Neural cell (in vitro differentiated cells): ENCODE results near the gene HOXC6. TPM values are rescaled to one million over a fixed set of nuclear protein-coding genes. Genes with fewer than 3 reads are reported as not detected.

Experiments used
- H2AFZ ChIP-seq: fragments of 200-600, 300-800 bp; sonication (generic), shearing (Covaris generic); 2 replicates; pipeline ENCODE4 v1.6.0; 2014; ENCODE audit warnings: low read depth, mild to moderate bottlenecking, antibody characterized with exemption, low read length, moderate library complexity
- H3F3A ChIP-seq: fragments of 200-600 bp; shearing (Covaris generic); 2 replicates; pipeline ENCODE4 v1.6.1; 2016; ENCODE audit warnings: mild to moderate bottlenecking, moderate library complexity, mixed read lengths, antibody characterized with exemption, low read length; ENCODE audit not compliant: insufficient read depth, poor library complexity, severe bottlenecking
- H3K27ac ChIP-seq: fragments of 200-600, 300-800 bp; sonication (generic), shearing (Covaris generic); 2 replicates; pipeline ENCODE4 v1.5.1; 2014; ENCODE audit warnings: mild to moderate bottlenecking, low read length, moderate library complexity
- H3K27me3 ChIP-seq: fragments of 300-800, 200-600 bp; sonication (generic), shearing (Covaris generic); 2 replicates; pipeline ENCODE4 v1.6.0; 2014; ENCODE audit warnings: mild to moderate bottlenecking, low read depth, low read length, moderate library complexity; ENCODE audit not compliant: insufficient read depth
- H3K36me3 ChIP-seq: fragments of 300-800, 200-600 bp; sonication (generic), shearing (Covaris generic); 2 replicates; pipeline ENCODE4 v1.5.1; 2014; ENCODE audit warnings: mild to moderate bottlenecking, antibody characterized with exemption, low read length, moderate library complexity; ENCODE audit not compliant: insufficient read depth
- H3K4me2 ChIP-seq: fragments of 300-800, 200-600 bp; sonication (generic), shearing (Covaris generic); 2 replicates; pipeline ENCODE4 v1.6.0; 2014; ENCODE audit warnings: mild to moderate bottlenecking, low read length
- H3K4me3 ChIP-seq: fragments of 300-800, 200-600 bp; sonication (generic), shearing (Covaris generic); 2 replicates; pipeline ENCODE4 v1.5.1; 2014; ENCODE audit warnings: mild to moderate bottlenecking, low read length, moderate library complexity
- H3K79me2 ChIP-seq: fragments of 200-600 bp; shearing (Covaris generic); replicated peaks from 2 replicates; pipeline ENCODE4 v1.6.0; 2014; ENCODE audit warnings: mild to moderate bottlenecking, low read length, moderate library complexity; ENCODE audit not compliant: insufficient read depth
- H3K9ac ChIP-seq: fragments of 300-800, 200-600 bp; sonication (generic), shearing (Covaris generic); 2 replicates; pipeline ENCODE4 v1.6.1; 2016; ENCODE audit warnings: mild to moderate bottlenecking, low read length, mixed read lengths
- H3K9me2 ChIP-seq: fragments of 200-600 bp; shearing (Covaris generic); 2 replicates; pipeline ENCODE4 v1.6.1; 2016; ENCODE audit warnings: mild to moderate bottlenecking, low read length, mixed read lengths; ENCODE audit not compliant: insufficient read depth
- H3K9me3 ChIP-seq: fragments of 200-600, 300-800 bp; sonication (generic), shearing (Covaris generic); 2 replicates; pipeline ENCODE4 v1.6.1; 2016; ENCODE audit warnings: mild to moderate bottlenecking, mixed run types, low read length, moderate library complexity, mixed read lengths
- H4K20me1 ChIP-seq: fragments of 200-600 bp; shearing (Covaris generic); 2 replicates; pipeline ENCODE4 v1.6.1; 2016; ENCODE audit warnings: mild to moderate bottlenecking, mixed run types; ENCODE audit not compliant: insufficient read depth
- CTCF ChIP-seq: fragments of 450-650 bp; IDR thresholded peaks from 2 replicates; pipeline ENCODE4 v1.5.1; 2014; ENCODE audit warnings: antibody characterized with exemption, mild to moderate bottlenecking, moderate library complexity; ENCODE audit not compliant: poor library complexity, severe bottlenecking
- EP300 ChIP-seq: fragments of 450-650 bp; conservative IDR thresholded peaks from 2 replicates; pipeline ENCODE4 v1.6.1; 2014; ENCODE audit warnings: antibody characterized with exemption, mild to moderate bottlenecking, moderate library complexity; ENCODE audit not compliant: poor library complexity, severe bottlenecking
- EZH2 ChIP-seq: fragments of 200-600, 300-800 bp; shearing (Covaris generic), sonication (generic); IDR thresholded peaks from 2 replicates; pipeline ENCODE4 v1.6.1; 2014; ENCODE audit warnings: antibody characterized with exemption, low read length, borderline replicate concordance, mild to moderate bottlenecking; ENCODE audit not compliant: insufficient read depth, poor library complexity, severe bottlenecking
- MXI1 ChIP-seq: fragments of 450-650 bp; conservative IDR thresholded peaks from 2 replicates; pipeline ENCODE4 v1.6.1; 2014; ENCODE audit warnings: antibody characterized with exemption, mild to moderate bottlenecking; ENCODE audit not compliant: poor library complexity, severe bottlenecking
- POLR2AphosphoS5 ChIP-seq: IDR thresholded peaks from 2 replicates; pipeline ENCODE4 v1.6.1; 2012
- RAD21 ChIP-seq: fragments of 450-650 bp; conservative IDR thresholded peaks from 2 replicates; pipeline ENCODE4 v1.6.1; 2014; ENCODE audit warnings: antibody characterized with exemption, mild to moderate bottlenecking, moderate library complexity
- REST ChIP-seq: IDR thresholded peaks from 2 replicates; pipeline ENCODE4 v1.6.1; 2012; ENCODE audit warnings: borderline replicate concordance
- SMC3 ChIP-seq: fragments of 450-650 bp; conservative IDR thresholded peaks from 2 replicates; pipeline ENCODE4 v1.6.1; 2014; ENCODE audit warnings: antibody characterized with exemption, mild to moderate bottlenecking, moderate library complexity; ENCODE audit not compliant: poor library complexity
- TAF1 ChIP-seq: IDR thresholded peaks from 2 replicates; pipeline ENCODE4 v1.6.1; 2012; ENCODE audit warnings: low read depth
- polyA plus RNA-seq: library from polyadenylated mRNA; depleted of rRNA; stranded (reverse); fragments of >200 nt; gene quantifications from 2 replicates; pipeline ENCODE4 v1.2.3, GENCODE V29; 2014

HOXC6 gene
- polyA plus RNA-seq, 1 donor from 2014 or later = not detected

GRCh38 chr12:53998110-53998899 is 29.9 kb upstream of the HOXC6 start:
- H3K4me3 ChIP-seq = no peak overlapping the region
- H2AFZ ChIP-seq = no peak overlapping the region
- H3K9me3 ChIP-seq = no peaks in the 10 kb centered on the region
- H3K79me2 ChIP-seq = no peaks in the 10 kb centered on the region
- H3K27ac ChIP-seq = no peak overlapping the region
- no peak overlapping the region for H3K4me2 ChIP-seq
- H3K9me2 ChIP-seq = no peaks in the 10 kb centered on the region
- H3K36me3 ChIP-seq = no peaks in the 10 kb centered on the region
- no peaks in the 10 kb centered on the region for H4K20me1 ChIP-seq
- H3K9ac ChIP-seq = no peak overlapping the region
- TF ChIP-seq CTCF (no peak), REST (no peak), MXI1 (no peak), TAF1 (no peak), POLR2AphosphoS5 (no peak), RAD21 (no peak), SMC3 (no peak), EZH2 (no peak), EP300 (no peak)
- peaks cover 100% of the 10 kb centered on the region for H3K27me3 ChIP-seq
- H3F3A ChIP-seq = no peaks in the 10 kb centered on the region

- no peaks in the 10 kb centered on the region for H3K9me2 ChIP-seq
Observed at GRCh38 chr12:53998900-53999236, 29.4 kb upstream of the HOXC6 start.

More at GRCh38 chr12:53998900-53999236, 29.4 kb upstream of the HOXC6 start:
- no peak overlapping the region for H2AFZ ChIP-seq
- no peak overlapping the region for H3K27ac ChIP-seq
- H4K20me1 ChIP-seq = no peaks in the 10 kb centered on the region
- H3K9me3 ChIP-seq = no peaks in the 10 kb centered on the region
- no peaks in the 10 kb centered on the region for H3K79me2 ChIP-seq
- peaks cover 100% of the 10 kb centered on the region for H3K27me3 ChIP-seq
- H3K36me3 ChIP-seq = no peaks in the 10 kb centered on the region
- no peak overlapping the region for H3K4me2 ChIP-seq
- no peaks in the 10 kb centered on the region for H3F3A ChIP-seq
- no peak overlapping the region for H3K4me3 ChIP-seq
- TF ChIP-seq REST (no peak), POLR2AphosphoS5 (no peak)
- no peak overlapping the region for H3K9ac ChIP-seq
